GM12878 (cell line): ENCODE data around the gene LSMEM2. TPM values are rescaled to one million over a fixed set of nuclear protein-coding genes. Genes with fewer than 3 reads are reported as not detected.

ENCODE experiments used
- CREM ChIP-seq: IDR thresholded peaks from 2 replicates; pipeline ENCODE4 v1.6.1; 2014; ENCODE audit warnings: antibody characterized with exemption, low read depth
- MEF2B ChIP-seq: fragments of 450-650 bp; IDR thresholded peaks from 2 replicates; pipeline ENCODE4 v1.6.1; 2018; ENCODE audit warnings: mild to moderate bottlenecking, moderate library complexity; ENCODE audit not compliant: partially characterized antibody, poor library complexity, severe bottlenecking
- NFYB ChIP-seq: IDR thresholded peaks from 2 replicates; pipeline ENCODE4 v1.6.1; 2011; ENCODE audit warnings: low read depth, mild to moderate bottlenecking, low read length, improper control_type of control experiment, moderate library complexity; ENCODE audit not compliant: insufficient read depth
- NR2C1 ChIP-seq: fragments of 450-650 bp; IDR thresholded peaks from 2 replicates; pipeline ENCODE4 v1.6.1; 2017; ENCODE audit warnings: antibody characterized with exemption, mild to moderate bottlenecking, moderate library complexity
- NR2F1 ChIP-seq: fragments of 450-650 bp; conservative IDR thresholded peaks from 2 replicates; pipeline ENCODE4 v1.6.1; 2017; ENCODE audit warnings: mild to moderate bottlenecking
- NRF1 ChIP-seq: conservative IDR thresholded peaks from 2 replicates; pipeline ENCODE4 v1.6.1; 2011; ENCODE audit warnings: mild to moderate bottlenecking, low read depth, low read length, improper control_type of control experiment
- POLR2A ChIP-seq: IDR thresholded peaks from 2 replicates; pipeline ENCODE4 v1.6.1; 2011; ENCODE audit warnings: low read depth, mild to moderate bottlenecking, low read length
- POU2F2 ChIP-seq: IDR thresholded peaks from 3 replicates; pipeline ENCODE4 v1.6.1; 2011; ENCODE audit warnings: low read depth, mild to moderate bottlenecking, low read length, borderline replicate concordance
- SIN3A ChIP-seq: IDR thresholded peaks from 2 replicates; pipeline ENCODE4 v1.6.1; 2012; ENCODE audit warnings: low read depth, low read length, improper control_type of control experiment
- SP1 ChIP-seq: IDR thresholded peaks from one replicate; pipeline ENCODE4 v1.6.1; 2011; ENCODE audit warnings: low read depth, low read length
- STAT3 ChIP-seq: IDR thresholded peaks from 2 replicates; pipeline ENCODE4 v1.6.1; 2011; ENCODE audit warnings: low read depth, low read length, improper control_type of control experiment
- TARDBP ChIP-seq: IDR thresholded peaks from 2 replicates; pipeline ENCODE4 v1.6.1; 2016; ENCODE audit warnings: borderline replicate concordance
- WRNIP1 ChIP-seq: IDR thresholded peaks from 2 replicates; pipeline ENCODE4 v1.6.1; 2011; ENCODE audit warnings: low read depth, low read length, improper control_type of control experiment, borderline replicate concordance
- YY1 ChIP-seq: IDR thresholded peaks from 2 replicates; pipeline ENCODE4 v1.6.1; 2011; ENCODE audit warnings: low read depth, mild to moderate bottlenecking, low read length
- polyA plus RNA-seq, 11 experiments: library from polyadenylated mRNA; depleted of rRNA in 4 of 11; unstranded in 6 of 11; stranded (reverse) in 5 of 11; fragments of >200 nt; fragmentation: Nextera tagmentation in 4 of 11; fragmentation: Illumina TruSeq in 1 of 11; extraction: Ambion mirVana in 4 of 11; extraction: Trizol in 1 of 11; gene quantifications; 1 replicate in 1 of 11; 2 replicates in 10 of 11; pipeline versions ENCODE4 v1.2.1 to v1.2.3, GENCODE V29; 2011 to 2016; ENCODE audit warnings: inconsistent platforms in 2 of 11, missing spikeins in 2 of 11, low read depth in 1 of 11
- total RNA-seq, 4 experiments: library from RNA; depleted of rRNA in 3 of 4; stranded (reverse); fragments of >200 nt in 3 of 4; fragmentation: Illumina TruSeq in 1 of 4; extraction: Trizol in 1 of 4; gene quantifications; 2 replicates each; pipeline versions ENCODE4 v1.2.1 to v1.2.3, GENCODE V29; 2013 to 2021
- TF ChIP-seq, protein P1 (sequence below): fragments of 450-650 bp; IDR thresholded peaks from 2 replicates; pipeline ENCODE4 v1.6.1; 2016; ENCODE audit warnings: mild to moderate bottlenecking, moderate library complexity, borderline replicate concordance
- TF ChIP-seq, protein P2 (sequence below): fragments of 450-650 bp; conservative IDR thresholded peaks from 2 replicates; pipeline ENCODE4 v1.6.1; 2017; ENCODE audit warnings: mild to moderate bottlenecking, moderate library complexity
- TF ChIP-seq, protein P3 (sequence below): IDR thresholded peaks from 2 replicates; pipeline ENCODE4 v1.6.1; 2011; ENCODE audit warnings: borderline replicate concordance, low read depth, mild to moderate bottlenecking, moderate library complexity, low read length; ENCODE audit not compliant: insufficient read depth, poor library complexity, severe bottlenecking
- TF ChIP-seq, protein P4 (sequence below): fragments of 450-650 bp; formaldehyde crosslinking; IDR thresholded peaks from 2 replicates; pipeline ENCODE4 v1.5.0; 2022; ENCODE audit warnings: mild to moderate bottlenecking, missing genetic modification characterization

Gene LSMEM2
- total and polyA plus RNA-seq, 10 of the 15 experiments (the other 5 are each of a cell fraction or from before 2014, with no cell fraction given), result 0.17 TPM; not detected in 9

DNA sequence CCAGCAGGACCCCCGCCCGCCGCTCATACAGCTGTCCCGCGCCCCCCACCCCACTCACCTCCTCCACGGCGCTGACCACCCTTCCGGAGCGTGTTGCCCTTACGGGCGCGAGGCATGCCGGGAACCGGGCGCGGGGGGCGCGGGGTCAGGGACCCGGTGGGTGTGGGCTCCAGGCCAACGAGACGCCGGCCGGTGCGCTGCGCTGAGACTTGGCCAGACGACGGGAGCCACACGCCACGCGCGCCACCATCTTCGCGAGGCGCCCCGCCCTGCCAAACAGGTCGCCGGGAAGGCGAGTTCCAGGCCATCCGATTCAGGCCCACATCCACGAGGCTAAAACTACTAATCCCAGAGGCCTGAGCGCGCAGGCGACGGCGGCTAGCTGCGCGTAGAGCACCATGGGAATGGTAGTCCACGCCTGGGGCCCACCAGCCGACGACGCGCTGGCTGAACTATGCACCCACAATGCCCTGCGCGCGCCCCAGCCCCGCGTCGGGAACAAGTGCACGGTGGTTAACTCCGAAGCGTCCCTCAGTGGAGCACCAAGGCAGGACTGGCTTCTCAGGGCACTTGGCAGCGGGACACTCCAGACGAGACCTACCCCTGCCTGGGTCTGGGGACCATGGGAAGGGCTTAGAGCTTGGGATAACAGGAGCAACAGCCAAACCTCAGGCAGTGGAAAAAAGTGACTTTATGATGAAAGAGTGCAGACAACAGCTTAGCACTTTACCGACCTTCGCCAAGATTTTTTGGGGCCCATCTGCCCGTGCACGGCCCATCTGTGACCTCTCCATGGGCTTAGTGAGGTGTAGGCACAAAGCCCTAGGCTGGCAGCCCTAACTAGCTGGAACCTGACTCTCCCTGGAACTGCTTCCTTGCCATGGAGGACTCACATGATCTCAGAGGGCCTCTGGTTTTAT lies 13.5 kb downstream of the LSMEM2 start, which contains the start of gene IFRD2 (continued):
- TF ChIP-seq, protein P1, sequence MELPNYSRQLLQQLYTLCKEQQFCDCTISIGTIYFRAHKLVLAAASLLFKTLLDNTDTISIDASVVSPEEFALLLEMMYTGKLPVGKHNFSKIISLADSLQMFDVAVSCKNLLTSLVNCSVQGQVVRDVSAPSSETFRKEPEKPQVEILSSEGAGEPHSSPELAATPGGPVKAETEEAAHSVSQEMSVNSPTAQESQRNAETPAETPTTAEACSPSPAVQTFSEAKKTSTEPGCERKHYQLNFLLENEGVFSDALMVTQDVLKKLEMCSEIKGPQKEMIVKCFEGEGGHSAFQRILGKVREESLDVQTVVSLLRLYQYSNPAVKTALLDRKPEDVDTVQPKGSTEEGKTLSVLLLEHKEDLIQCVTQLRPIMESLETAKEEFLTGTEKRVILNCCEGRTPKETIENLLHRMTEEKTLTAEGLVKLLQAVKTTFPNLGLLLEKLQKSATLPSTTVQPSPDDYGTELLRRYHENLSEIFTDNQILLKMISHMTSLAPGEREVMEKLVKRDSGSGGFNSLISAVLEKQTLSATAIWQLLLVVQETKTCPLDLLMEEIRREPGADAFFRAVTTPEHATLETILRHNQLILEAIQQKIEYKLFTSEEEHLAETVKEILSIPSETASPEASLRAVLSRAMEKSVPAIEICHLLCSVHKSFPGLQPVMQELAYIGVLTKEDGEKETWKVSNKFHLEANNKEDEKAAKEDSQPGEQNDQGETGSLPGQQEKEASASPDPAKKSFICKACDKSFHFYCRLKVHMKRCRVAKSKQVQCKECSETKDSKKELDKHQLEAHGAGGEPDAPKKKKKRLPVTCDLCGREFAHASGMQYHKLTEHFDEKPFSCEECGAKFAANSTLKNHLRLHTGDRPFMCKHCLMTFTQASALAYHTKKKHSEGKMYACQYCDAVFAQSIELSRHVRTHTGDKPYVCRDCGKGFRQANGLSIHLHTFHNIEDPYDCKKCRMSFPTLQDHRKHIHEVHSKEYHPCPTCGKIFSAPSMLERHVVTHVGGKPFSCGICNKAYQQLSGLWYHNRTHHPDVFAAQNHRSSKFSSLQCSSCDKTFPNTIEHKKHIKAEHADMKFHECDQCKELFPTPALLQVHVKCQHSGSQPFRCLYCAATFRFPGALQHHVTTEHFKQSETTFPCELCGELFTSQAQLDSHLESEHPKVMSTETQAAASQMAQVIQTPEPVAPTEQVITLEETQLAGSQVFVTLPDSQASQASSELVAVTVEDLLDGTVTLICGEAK, result peak; percentile 70; the same call in 1 of the 2 replicates
- TF ChIP-seq, protein P2, sequence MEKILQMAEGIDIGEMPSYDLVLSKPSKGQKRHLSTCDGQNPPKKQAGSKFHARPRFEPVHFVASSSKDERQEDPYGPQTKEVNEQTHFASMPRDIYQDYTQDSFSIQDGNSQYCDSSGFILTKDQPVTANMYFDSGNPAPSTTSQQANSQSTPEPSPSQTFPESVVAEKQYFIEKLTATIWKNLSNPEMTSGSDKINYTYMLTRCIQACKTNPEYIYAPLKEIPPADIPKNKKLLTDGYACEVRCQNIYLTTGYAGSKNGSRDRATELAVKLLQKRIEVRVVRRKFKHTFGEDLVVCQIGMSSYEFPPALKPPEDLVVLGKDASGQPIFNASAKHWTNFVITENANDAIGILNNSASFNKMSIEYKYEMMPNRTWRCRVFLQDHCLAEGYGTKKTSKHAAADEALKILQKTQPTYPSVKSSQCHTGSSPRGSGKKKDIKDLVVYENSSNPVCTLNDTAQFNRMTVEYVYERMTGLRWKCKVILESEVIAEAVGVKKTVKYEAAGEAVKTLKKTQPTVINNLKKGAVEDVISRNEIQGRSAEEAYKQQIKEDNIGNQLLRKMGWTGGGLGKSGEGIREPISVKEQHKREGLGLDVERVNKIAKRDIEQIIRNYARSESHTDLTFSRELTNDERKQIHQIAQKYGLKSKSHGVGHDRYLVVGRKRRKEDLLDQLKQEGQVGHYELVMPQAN, result peak; percentile 87
- TF ChIP-seq NRF1 (peak; percentile 35; the same call in 1 of the 2 replicates), WRNIP1 (0 out of 2 replicates have a peak, but pooled peaks have one; percentile 83), YY1 (peak; percentile 97), POU2F2 (peak; percentile 66; the same call in 1 of the 3 replicates), POLR2A (peak; percentile 89), SP1 (peak; percentile 88), NR2F1 (peak; percentile 52; the same call in 1 of the 2 replicates), NFYB (no peak), TARDBP (peak; percentile 99), SIN3A (peak; percentile 91; the same call in 1 of the 2 replicates), CREM (peak; percentile 100), NR2C1 (peak; percentile 89), MEF2B (no peak), STAT3 (no peak)
- TF ChIP-seq, protein P3, sequence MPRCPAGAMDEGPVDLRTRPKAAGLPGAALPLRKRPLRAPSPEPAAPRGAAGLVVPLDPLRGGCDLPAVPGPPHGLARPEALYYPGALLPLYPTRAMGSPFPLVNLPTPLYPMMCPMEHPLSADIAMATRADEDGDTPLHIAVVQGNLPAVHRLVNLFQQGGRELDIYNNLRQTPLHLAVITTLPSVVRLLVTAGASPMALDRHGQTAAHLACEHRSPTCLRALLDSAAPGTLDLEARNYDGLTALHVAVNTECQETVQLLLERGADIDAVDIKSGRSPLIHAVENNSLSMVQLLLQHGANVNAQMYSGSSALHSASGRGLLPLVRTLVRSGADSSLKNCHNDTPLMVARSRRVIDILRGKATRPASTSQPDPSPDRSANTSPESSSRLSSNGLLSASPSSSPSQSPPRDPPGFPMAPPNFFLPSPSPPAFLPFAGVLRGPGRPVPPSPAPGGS, result no peak
- TF ChIP-seq, protein P4, sequence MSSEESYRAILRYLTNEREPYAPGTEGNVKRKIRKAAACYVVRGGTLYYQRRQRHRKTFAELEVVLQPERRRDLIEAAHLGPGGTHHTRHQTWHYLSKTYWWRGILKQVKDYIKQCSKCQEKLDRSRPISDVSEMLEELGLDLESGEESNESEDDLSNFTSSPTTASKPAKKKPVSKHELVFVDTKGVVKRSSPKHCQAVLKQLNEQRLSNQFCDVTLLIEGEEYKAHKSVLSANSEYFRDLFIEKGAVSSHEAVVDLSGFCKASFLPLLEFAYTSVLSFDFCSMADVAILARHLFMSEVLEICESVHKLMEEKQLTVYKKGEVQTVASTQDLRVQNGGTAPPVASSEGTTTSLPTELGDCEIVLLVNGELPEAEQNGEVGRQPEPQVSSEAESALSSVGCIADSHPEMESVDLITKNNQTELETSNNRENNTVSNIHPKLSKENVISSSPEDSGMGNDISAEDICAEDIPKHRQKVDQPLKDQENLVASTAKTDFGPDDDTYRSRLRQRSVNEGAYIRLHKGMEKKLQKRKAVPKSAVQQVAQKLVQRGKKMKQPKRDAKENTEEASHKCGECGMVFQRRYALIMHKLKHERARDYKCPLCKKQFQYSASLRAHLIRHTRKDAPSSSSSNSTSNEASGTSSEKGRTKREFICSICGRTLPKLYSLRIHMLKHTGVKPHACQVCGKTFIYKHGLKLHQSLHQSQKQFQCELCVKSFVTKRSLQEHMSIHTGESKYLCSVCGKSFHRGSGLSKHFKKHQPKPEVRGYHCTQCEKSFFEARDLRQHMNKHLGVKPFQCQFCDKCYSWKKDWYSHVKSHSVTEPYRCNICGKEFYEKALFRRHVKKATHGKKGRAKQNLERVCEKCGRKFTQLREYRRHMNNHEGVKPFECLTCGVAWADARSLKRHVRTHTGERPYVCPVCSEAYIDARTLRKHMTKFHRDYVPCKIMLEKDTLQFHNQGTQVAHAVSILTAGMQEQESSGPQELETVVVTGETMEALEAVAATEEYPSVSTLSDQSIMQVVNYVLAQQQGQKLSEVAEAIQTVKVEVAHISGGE (CRISPR knock-in tag), result no peak
